Aorta (tissue), 5 donors: ENCODE data around the gene CHRNA10. TPM values are rescaled to one million over a fixed set of nuclear protein-coding genes. Genes with fewer than 3 reads are reported as not detected.

Source experiments
- ATAC-seq: fragments of 200-7000 bp; cut with Tn5 transposase; one replicate; pipeline ENCODE4 v1.9.1; 2022; ENCODE audit warnings: moderate library complexity; ENCODE audit not compliant: low FRiP score
- DNase-seq, 2 donors: peaks; one replicate each; pipeline ENCODE4 v3.0.0-alpha.2; 2020
- H3K27ac ChIP-seq, 2 donors: one replicate each; pipeline ENCODE4 v1.5.1; 2013; ENCODE audit warnings: low read length in 2 of 2, mild to moderate bottlenecking in 2 of 2, moderate library complexity in 2 of 2, control low read depth in 1 of 2, inconsistent platforms in 1 of 2, low read depth in 1 of 2
- H3K27me3 ChIP-seq, 2 donors: one replicate each; pipeline ENCODE4 v1.6.1; 2013; ENCODE audit warnings: control low read depth in 1 of 2, low read length in 1 of 2, mild to moderate bottlenecking in 1 of 2, moderate library complexity in 1 of 2; ENCODE audit not compliant: insufficient read depth in 2 of 2, control insufficient read depth in 1 of 2
- H3K36me3 ChIP-seq, 2 donors: one replicate each; pipeline ENCODE4 v1.6.1; 2013; ENCODE audit warnings: control low read depth in 1 of 2, low read length in 1 of 2, mild to moderate bottlenecking in 1 of 2; ENCODE audit not compliant: insufficient read depth in 2 of 2, control insufficient read depth in 1 of 2
- H3K4me1 ChIP-seq, 2 donors: one replicate each; pipeline ENCODE4 v1.6.1; 2013; ENCODE audit warnings: low read length in 2 of 2, control low read depth in 1 of 2, mild to moderate bottlenecking in 1 of 2, moderate library complexity in 1 of 2; ENCODE audit not compliant: insufficient read depth in 2 of 2, control insufficient read depth in 1 of 2
- H3K4me3 ChIP-seq, 2 donors: one replicate each; pipeline ENCODE4 v1.5.1; 2013; ENCODE audit warnings: low read length in 2 of 2, control low read depth in 1 of 2, mild to moderate bottlenecking in 1 of 2
- H3K9me3 ChIP-seq: one replicate; pipeline ENCODE4 v1.6.1; 2013; ENCODE audit warnings: mild to moderate bottlenecking, low read length; ENCODE audit not compliant: control insufficient read depth
- WGBS, 2 donors: extraction: QIAGEN DNeasy Blood & Tissue Kit; methylation state at CpG; one replicate each; pipeline ENCODE4 v1.1.7; 2013; 5-methylcytosine and 5-hydroxymethylcytosine counted together
- intact Hi-C, 2 donors: fragments of 100-400 bp; cut with DNase I; formaldehyde crosslinking; loops; one replicate each; pipeline versions ENCODE4 v1.14.2 to v1.15.0; 2022
- long read RNA-seq, 2 donors: library from polyadenylated mRNA; unstranded; transcript quantifications; one replicate each; pipeline ENCODE4 v2.0.0, GENCODE V29; 2020 to 2021
- polyA plus RNA-seq, 2 donors: library from polyadenylated mRNA; stranded (reverse); fragments of 200-250 nt; gene quantifications; one replicate each; pipeline ENCODE4 v1.2.3, GENCODE V29; 2013
- total RNA-seq, 2 donors: library from RNA; stranded (reverse); fragmentation: NEBNext Ultra II Directional; extraction: Animal tissue kit (Norgen Biotek cat#: 25700); gene quantifications; one replicate each; pipeline ENCODE4 v1.2.1, GENCODE V29; 2021
- donor health status: healthy with polysubstance abuse.
- donor health status: Bipolar disorder and iron deficiency.
- donor health status: DM: no; HTN: no; CAD: no.
- donor health status: DM: no; HTN: no; CAD: no.
- donor health status: DM: yes; HTN: yes; CAD: no.

The CHRNA10 gene
- total RNA-seq (1 to 10 TPM; 1.0 to 4.0 TPM), polyA plus RNA-seq (1 to 10 TPM in 1 of 2 donors, under 1 TPM in 1; 0.13 to 1.5 TPM)
- long read RNA-seq, donor 1: 0 reads
- long read RNA-seq, donor 2, partial matches to known transcripts: 1 of 1 reads
- long read RNA-seq, donor 2, other reads (novel, unspliced or antisense): 0 of 1 reads

- H3K4me1 ChIP-seq: no peaks in the 10 kb centered on the region
- H3K4me3 ChIP-seq: no peak within 1 kb of the TSS
- intact Hi-C loops: no loop called here
- H3K36me3 ChIP-seq: peaks cover 7 to 19% of the 10 kb centered on the region in 2 donors
- no peak within 1 kb of the TSS for H3K27ac ChIP-seq
- H3K27me3 ChIP-seq: no peaks in the 10 kb centered on the region
- 55 to 63% methylated on average over 9 of the region's 9 CpGs for WGBS, 2 donors
- no peak for DNase-seq
- ATAC-seq: no peak
- no peaks in the 10 kb centered on the region for H3K9me3 ChIP-seq
These were observed at the start of gene CHRNA10 for GRCh38 chr11:3671334-3672254. CHRNA10 (minus strand) TSS chr11:3671384; CDS start chr11:3671312, 72 bp downstream.

GRCh38 chr11:3712274-3712673 is 41.1 kb upstream of the CHRNA10 start:
- Histone ChIP-seq H3K27ac (no peak overlapping the region), H3K9me3 (no peaks in the 10 kb centered on the region), H3K4me1 (no peaks in the 10 kb centered on the region), H3K27me3 (no peaks in the 10 kb centered on the region), H3K36me3 (peaks cover 0 to 7% of the 10 kb centered on the region in 2 donors), H3K4me3 (no peak overlapping the region)
- ATAC-seq (no peak), DNase-seq (no peak)
- WGBS, 2 donors: 74 to 76% methylated on average over 6 of the region's 6 CpGs
- intact Hi-C loops: loop anchor here in 1 of 2 donors (10.0 kb wide), 1 partner anchor 63 kb away; no protein-coding TSS in a partner anchor

- no peak for ATAC-seq
- Histone ChIP-seq H3K36me3 (peaks cover 2 to 6% of the 10 kb centered on the region in 2 donors), H3K9me3 (no peaks in the 10 kb centered on the region), H3K27ac (no peak overlapping the region), H3K4me3 (no peak overlapping the region), H3K4me1 (no peaks in the 10 kb centered on the region), H3K27me3 (no peaks in the 10 kb centered on the region)
- WGBS, 2 donors: 85 to 86% methylated on average over 4 of the region's 4 CpGs
- DNase-seq: no peak
- intact Hi-C loops: loop anchor here in 1 of 2 donors (10.0 kb wide), 1 partner anchor 64 kb away; no protein-coding TSS in a partner anchor
These were observed 39.5 kb upstream of the CHRNA10 start for GRCh38 chr11:3710485-3711259.

GRCh38 chr11:3709977-3710376 is 38.8 kb upstream of the CHRNA10 start:
- intact Hi-C loops: loop anchor here in 1 of 2 donors (10.0 kb wide), 1 partner anchor 65 kb away; no protein-coding TSS in a partner anchor
- no peaks in the 10 kb centered on the region for H3K9me3 ChIP-seq
- H3K27ac ChIP-seq: no peak overlapping the region
- DNase-seq: no peak
- H3K4me1 ChIP-seq: no peaks in the 10 kb centered on the region
- no peak overlapping the region for H3K4me3 ChIP-seq
- peaks cover 4 to 6% of the 10 kb centered on the region in 2 donors for H3K36me3 ChIP-seq
- WGBS, 2 donors: 75 to 88% methylated on average over 1 of the region's 1 CpG
- no peak for ATAC-seq
- H3K27me3 ChIP-seq: no peaks in the 10 kb centered on the region

GRCh38 chr11:3707176-3707575 is 36.0 kb upstream of the CHRNA10 start:
- no peaks in the 10 kb centered on the region for H3K9me3 ChIP-seq
- ATAC-seq: no peak
- H3K27ac ChIP-seq: no peak overlapping the region
- peaks cover 4 to 10% of the 10 kb centered on the region in 2 donors for H3K36me3 ChIP-seq
- no peak overlapping the region for H3K4me3 ChIP-seq
- WGBS, 2 donors: 85 to 86% methylated on average over 2 of the region's 2 CpGs
- H3K27me3 ChIP-seq: no peaks in the 10 kb centered on the region
- H3K4me1 ChIP-seq: no peaks in the 10 kb centered on the region
- no peak for DNase-seq
- intact Hi-C loops: no loop called here

GRCh38 chr11:3703383-3703782 is 32.2 kb upstream of the CHRNA10 start:
- ATAC-seq: no peak
- intact Hi-C loops: no loop called here
- no peak for DNase-seq
- WGBS, 2 donors: 76 to 80% methylated on average over 3 of the region's 3 CpGs
- H3K9me3 ChIP-seq: no peaks in the 10 kb centered on the region
- H3K4me3 ChIP-seq: no peak overlapping the region
- H3K27me3 ChIP-seq: no peaks in the 10 kb centered on the region
- peaks cover 9 to 10% of the 10 kb centered on the region in 2 donors for H3K36me3 ChIP-seq
- no peak overlapping the region for H3K27ac ChIP-seq
- no peaks in the 10 kb centered on the region for H3K4me1 ChIP-seq

- H3K27me3 ChIP-seq: no peaks in the 10 kb centered on the region
- no peak overlapping the region for H3K27ac ChIP-seq
- no peak overlapping the region for H3K4me3 ChIP-seq
- no peaks in the 10 kb centered on the region for H3K9me3 ChIP-seq
- intact Hi-C loops: no loop called here
- H3K4me1 ChIP-seq: no peaks in the 10 kb centered on the region
- DNase-seq (no peak), ATAC-seq (no peak)
- peaks cover 7 to 13% of the 10 kb centered on the region in 2 donors for H3K36me3 ChIP-seq
- WGBS, 2 donors: 88 to 90% methylated on average over 2 of the region's 2 CpGs
These were observed 29.7 kb upstream of the CHRNA10 start for GRCh38 chr11:3700910-3701309.

GRCh38 chr11:3700410-3700809 is 29.2 kb upstream of the CHRNA10 start:
- DNase-seq (no peak), ATAC-seq (no peak)
- WGBS, 2 donors: 92 to 93% methylated on average over 2 of the region's 2 CpGs
- H3K27ac ChIP-seq: no peak overlapping the region
- peaks cover 7 to 13% of the 10 kb centered on the region in 2 donors for H3K36me3 ChIP-seq
- H3K9me3 ChIP-seq: no peaks in the 10 kb centered on the region
- intact Hi-C loops: no loop called here
- no peaks in the 10 kb centered on the region for H3K4me1 ChIP-seq
- no peaks in the 10 kb centered on the region for H3K27me3 ChIP-seq
- H3K4me3 ChIP-seq: no peak overlapping the region
